Thymus (tissue), 11 donors: ENCODE results near the gene EIF3F. TPM values are rescaled to one million over a fixed set of nuclear protein-coding genes. Genes with fewer than 3 reads are reported as not detected.

Experiments used
- DNase-seq, 9 donors: peaks; one replicate each; pipeline ENCODE4 v3.0.0-alpha.2; 2013; ENCODE audit warnings: low spot score in 9 of 9, low read depth in 6 of 9, missing footprints in 1 of 9
- H3K27ac ChIP-seq, 2 donors: one replicate each; pipeline ENCODE4 v1.5.1; 2013; ENCODE audit warnings: control low read depth in 1 of 2, low read depth in 1 of 2, low read length in 1 of 2, mild to moderate bottlenecking in 1 of 2, moderate library complexity in 1 of 2
- H3K27me3 ChIP-seq, 2 donors: one replicate each; pipeline ENCODE4 v1.5.1; 2013; ENCODE audit warnings: low read length in 1 of 2; ENCODE audit not compliant: control insufficient read depth in 2 of 2, insufficient read depth in 1 of 2
- H3K36me3 ChIP-seq, 2 donors: one replicate each; pipeline ENCODE4 v1.5.1; 2013; ENCODE audit warnings: low read length in 1 of 2, mild to moderate bottlenecking in 1 of 2, moderate library complexity in 1 of 2; ENCODE audit not compliant: control insufficient read depth in 2 of 2, insufficient read depth in 2 of 2
- H3K4me1 ChIP-seq, 2 donors: one replicate each; pipeline ENCODE4 v1.5.1; 2013; ENCODE audit warnings: low read length in 2 of 2; ENCODE audit not compliant: control insufficient read depth in 2 of 2, insufficient read depth in 2 of 2
- H3K4me3 ChIP-seq, 2 donors: one replicate each; pipeline ENCODE4 v1.5.1; 2013; ENCODE audit warnings: low read length in 2 of 2, control low read depth in 1 of 2, mild to moderate bottlenecking in 1 of 2
- H3K9me3 ChIP-seq, 2 donors: one replicate each; pipeline ENCODE4 v1.5.1; 2013; ENCODE audit warnings: low read length in 1 of 2, mild to moderate bottlenecking in 1 of 2; ENCODE audit not compliant: control insufficient read depth in 2 of 2, insufficient read depth in 1 of 2
- WGBS: extraction: QIAGEN DNeasy Blood & Tissue Kit; methylation state at CpG from one replicate; pipeline ENCODE4 v1.1.7; 2013; 5-methylcytosine and 5-hydroxymethylcytosine counted together
- polyA plus RNA-seq: library from polyadenylated mRNA; stranded (reverse); fragments of 200-250 nt; gene quantifications from one replicate; pipeline ENCODE4 v1.2.3, GENCODE V29; 2013
- total RNA-seq: library from RNA; stranded (reverse); fragments of 120-200 nt; gene quantifications from one replicate; pipeline ENCODE4 v1.2.4, GENCODE V29; 2013
- donor health status: healthy.

The EIF3F gene
- total and polyA plus RNA-seq, 2 donors = 266 to 281 TPM

DNA sequence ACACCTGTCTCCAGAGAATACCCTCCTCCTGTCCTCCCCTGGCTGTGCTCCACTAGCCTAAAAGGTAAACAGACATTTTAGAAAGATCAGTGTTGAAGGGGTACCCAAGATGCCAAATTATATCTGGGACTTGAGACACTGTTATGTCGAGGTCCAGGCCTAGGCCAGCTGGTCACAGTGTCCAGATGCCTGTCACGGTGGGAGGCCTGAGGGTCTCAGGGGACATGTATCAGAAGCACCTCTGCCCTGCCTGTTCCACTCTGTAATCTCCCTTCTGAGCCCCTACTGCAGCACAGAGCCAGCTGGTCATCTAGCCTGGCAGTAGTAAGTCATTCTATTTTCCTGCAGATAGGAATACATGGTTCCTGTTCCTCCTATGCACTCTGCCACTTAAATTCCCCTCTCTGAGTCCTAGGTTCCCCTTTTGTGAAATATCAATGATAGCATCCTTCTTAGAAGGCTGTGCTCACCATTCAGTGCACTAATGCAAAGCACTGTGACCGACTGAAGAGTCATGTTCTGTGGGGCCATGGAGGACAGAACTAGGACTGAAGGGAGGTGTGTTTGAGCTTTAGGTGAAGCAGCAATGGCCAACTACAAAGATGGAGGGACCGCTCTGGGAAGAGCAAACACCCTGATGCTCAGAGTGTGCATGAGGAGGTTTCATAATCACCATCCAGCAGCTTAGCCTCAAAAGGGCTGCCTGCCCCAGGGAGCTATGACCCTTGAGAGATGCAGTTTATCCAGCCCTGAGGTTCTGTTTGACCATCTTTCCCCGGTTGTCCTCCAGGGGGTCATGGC, 49.1 kb downstream of the EIF3F start:
- Histone ChIP-seq H3K4me3 (no peak overlapping the region), H3K27me3 (peaks cover 0 to 17% of the 10 kb centered on the region in 2 donors), H3K27ac (peak overlapping the region in 1 of 2 donors; percentile 53), H3K36me3 (no peaks in the 10 kb centered on the region), H3K9me3 (no peaks in the 10 kb centered on the region), H3K4me1 (peaks cover 0 to 5% of the 10 kb centered on the region in 2 donors)
- no peak for DNase-seq
- 80% methylated on average over 5 of the region's 5 CpGs for WGBS

DNA sequence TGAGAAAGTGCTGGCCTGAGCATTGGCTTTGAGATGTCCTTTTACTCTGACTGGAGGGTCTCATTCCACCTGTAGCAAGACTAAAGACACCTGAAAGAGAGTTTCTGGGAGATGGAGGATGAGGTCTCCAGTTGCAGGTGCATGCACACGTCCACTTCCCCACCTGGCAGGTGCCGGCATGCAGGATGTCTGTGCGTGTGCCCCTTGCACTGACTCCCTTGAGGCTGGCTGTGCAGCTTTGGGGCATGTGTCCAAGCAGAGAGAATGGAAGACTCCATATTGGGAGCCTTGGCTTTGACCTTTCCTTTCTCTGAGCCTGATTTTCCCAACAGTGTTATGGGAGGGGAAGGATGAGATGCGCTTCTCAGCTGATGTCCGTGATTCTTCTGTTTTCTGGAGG, 49.8 kb downstream of the EIF3F start:
- peaks cover 0 to 5% of the 10 kb centered on the region in 2 donors for H3K4me1 ChIP-seq
- no peaks in the 10 kb centered on the region for H3K9me3 ChIP-seq
- H3K27ac ChIP-seq = no peak overlapping the region
- no peak overlapping the region for H3K4me3 ChIP-seq
- peaks cover 0 to 12% of the 10 kb centered on the region in 2 donors for H3K27me3 ChIP-seq
- WGBS = 92% methylated on average over 5 of the region's 5 CpGs
- DNase-seq = no peak
- H3K36me3 ChIP-seq = no peaks in the 10 kb centered on the region

DNA sequence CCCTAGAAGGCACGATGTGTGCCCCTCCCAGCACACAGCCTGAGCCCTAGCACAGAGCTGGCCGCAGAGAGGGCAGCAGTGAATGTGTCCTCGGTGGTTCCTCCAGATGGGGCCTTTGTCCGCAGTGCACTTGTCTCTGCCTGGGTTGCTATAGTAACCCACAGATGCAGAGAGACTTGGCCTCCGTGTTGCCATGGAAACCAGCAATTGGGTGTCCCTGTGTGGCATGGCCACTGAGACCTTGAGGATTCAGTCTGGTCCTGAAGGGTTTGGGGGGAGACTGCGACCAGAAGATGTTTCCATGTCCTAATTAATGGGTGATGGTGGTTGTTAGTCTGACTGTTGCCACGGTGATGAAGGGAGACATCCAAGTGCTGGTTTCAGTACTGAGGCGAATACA, 51.3 kb downstream of the EIF3F start:
- peaks cover 0 to 5% of the 10 kb centered on the region in 2 donors for H3K4me1 ChIP-seq
- DNase-seq = no peak
- H3K27me3 ChIP-seq = no peaks in the 10 kb centered on the region
- no peaks in the 10 kb centered on the region for H3K9me3 ChIP-seq
- no peaks in the 10 kb centered on the region for H3K36me3 ChIP-seq
- H3K4me3 ChIP-seq = no peak overlapping the region
- H3K27ac ChIP-seq = no peak overlapping the region
- 89% methylated on average over 8 of the region's 8 CpGs for WGBS

DNA sequence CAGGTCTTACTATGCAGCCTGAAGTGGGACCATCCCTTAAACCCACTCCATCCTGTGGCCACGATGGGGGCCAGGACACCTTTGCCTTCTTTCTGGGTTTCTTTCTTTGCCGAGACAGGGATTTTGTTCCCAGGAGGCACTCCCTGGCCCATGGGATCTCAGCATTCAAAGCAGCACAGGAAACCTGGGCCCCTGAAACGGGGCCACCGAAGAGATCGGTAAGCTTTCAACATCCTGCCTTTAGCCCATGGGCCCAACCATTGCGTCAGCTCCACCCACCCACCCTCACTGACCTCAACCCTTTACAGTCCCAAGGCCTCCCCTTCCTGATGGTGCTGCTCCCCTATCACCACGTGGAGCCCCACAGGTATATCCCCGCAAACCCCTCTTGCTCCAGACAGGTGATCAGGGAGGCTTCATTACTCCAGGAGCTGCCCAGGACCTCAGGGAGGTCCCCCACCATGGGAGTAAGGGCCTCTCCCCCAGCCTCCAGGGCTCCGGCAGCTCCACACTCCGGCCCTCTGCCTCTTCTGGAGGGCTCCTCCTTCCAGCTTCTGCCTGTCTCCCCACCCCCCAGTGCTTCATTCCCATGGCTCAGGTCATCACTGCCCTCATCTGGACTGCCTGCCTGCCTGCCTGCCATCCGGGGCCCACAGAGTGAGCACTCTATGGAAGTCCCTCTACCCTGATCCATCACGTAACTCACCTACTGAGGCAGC, 51.8 kb downstream of the EIF3F start:
- H3K9me3 ChIP-seq = no peaks in the 10 kb centered on the region
- H3K27ac ChIP-seq = no peak overlapping the region
- no peak overlapping the region for H3K4me3 ChIP-seq
- no peaks in the 10 kb centered on the region for H3K36me3 ChIP-seq
- peaks cover 0 to 5% of the 10 kb centered on the region in 2 donors for H3K4me1 ChIP-seq
- H3K27me3 ChIP-seq = no peaks in the 10 kb centered on the region
- no peak for DNase-seq
- 88% methylated on average over 12 of the region's 12 CpGs for WGBS

DNA sequence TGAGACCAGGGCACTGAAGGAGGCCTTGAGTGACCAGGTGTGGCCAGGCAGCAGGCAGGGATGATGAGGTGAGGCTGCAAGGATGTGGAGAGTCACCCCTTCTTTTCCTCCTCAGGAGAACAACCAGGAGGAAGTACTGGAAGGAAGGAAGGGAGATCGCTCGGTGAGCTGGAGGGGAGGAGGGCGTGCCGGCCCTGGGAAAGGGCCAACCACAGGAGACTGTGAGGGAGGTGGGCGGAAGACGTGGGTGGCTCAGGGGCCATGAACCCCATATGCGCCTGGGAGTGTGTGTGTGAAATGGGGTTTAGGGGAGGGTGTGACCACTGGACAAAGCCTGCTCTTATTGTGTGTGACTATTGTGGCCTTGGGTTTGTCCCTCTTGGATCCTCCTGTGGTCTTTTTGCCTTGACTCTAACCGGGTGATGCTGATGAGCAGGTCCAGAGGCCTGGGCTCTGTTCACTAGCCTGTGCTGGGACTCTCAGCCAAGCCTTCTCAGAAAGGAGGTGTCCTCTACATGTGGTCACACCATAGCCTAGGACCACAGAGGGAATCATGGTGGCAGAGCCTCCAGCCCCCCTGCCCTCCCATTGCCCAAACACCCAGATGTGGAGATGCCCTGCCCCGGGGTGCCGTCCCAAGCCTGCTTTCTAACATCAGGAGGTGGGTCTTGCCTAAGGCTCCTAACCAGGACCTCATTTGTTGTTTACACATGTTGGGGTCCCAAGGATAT, 52.6 kb downstream of the EIF3F start:
- WGBS = 90% methylated on average over 10 of the region's 10 CpGs
- Histone ChIP-seq H3K9me3 (no peaks in the 10 kb centered on the region), H3K4me1 (peaks cover 0 to 5% of the 10 kb centered on the region in 2 donors), H3K27me3 (no peaks in the 10 kb centered on the region), H3K4me3 (no peak overlapping the region), H3K36me3 (no peaks in the 10 kb centered on the region), H3K27ac (no peak overlapping the region)
- DNase-seq = no peak

DNA sequence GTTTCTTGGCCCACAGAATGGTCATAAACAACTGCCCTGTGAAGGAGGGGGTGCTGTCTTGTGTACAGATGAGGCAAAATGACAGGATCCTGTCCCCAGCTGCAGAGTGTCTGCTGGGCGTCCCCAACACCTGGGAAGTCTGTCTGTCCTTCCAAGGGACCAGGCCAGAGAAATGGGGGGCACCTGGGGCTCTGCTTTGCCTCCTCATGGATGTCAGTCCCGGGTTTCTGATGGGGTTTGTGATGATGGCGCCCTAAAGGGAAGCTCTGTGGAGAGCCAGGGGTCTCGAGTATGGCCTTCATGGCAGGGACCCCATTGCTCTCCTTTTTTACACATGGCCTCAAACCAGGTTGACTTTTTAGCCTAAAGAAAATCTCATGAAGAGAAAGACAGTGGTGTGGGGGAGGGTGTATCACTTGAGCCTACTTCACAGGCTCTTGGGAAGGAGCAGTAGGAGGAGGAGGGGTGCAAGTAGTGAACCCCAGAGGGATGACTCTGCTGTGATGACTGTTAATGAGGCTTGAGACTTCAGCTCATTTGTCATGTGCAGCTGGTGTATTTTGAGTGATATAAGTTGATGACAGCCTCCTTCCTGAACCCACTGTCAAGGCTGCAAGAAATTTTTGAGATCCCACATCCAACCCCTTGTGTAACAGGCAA, 53.3 kb downstream of the EIF3F start:
- H3K27me3 ChIP-seq = peaks cover 0 to 1% of the 10 kb centered on the region in 2 donors
- H3K27ac ChIP-seq = no peak overlapping the region
- no peaks in the 10 kb centered on the region for H3K9me3 ChIP-seq
- H3K4me1 ChIP-seq = peaks cover 0 to 5% of the 10 kb centered on the region in 2 donors
- H3K36me3 ChIP-seq = no peaks in the 10 kb centered on the region
- 90% methylated on average over 4 of the region's 4 CpGs for WGBS
- no peak overlapping the region for H3K4me3 ChIP-seq
- DNase-seq = no peak

DNA sequence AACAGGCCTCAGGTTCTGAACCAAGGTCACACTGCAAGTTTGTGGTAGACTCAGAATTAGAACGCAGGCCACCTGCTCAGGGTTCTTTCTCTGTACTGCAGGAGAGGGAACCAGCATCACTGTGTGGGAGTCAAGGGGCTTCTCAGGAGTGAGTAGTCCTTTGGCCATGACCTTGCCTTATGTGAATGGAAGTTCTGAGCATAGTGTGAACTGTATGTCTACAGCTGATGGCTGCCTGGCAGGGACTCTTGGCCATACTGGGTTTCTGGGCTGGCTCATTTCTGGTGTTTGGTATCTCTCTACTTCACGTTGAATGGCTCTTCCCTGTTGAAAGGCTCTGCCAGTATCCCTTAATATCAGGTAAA, 53.8 kb downstream of the EIF3F start:
- no peak overlapping the region for H3K4me3 ChIP-seq
- H3K27me3 ChIP-seq = peaks cover 0 to 2% of the 10 kb centered on the region in 2 donors
- H3K9me3 ChIP-seq = no peaks in the 10 kb centered on the region
- DNase-seq = no peak
- no peak overlapping the region for H3K27ac ChIP-seq
- 90% methylated on average over 2 of the region's 2 CpGs for WGBS
- H3K4me1 ChIP-seq = peaks cover 0 to 3% of the 10 kb centered on the region in 2 donors
- no peaks in the 10 kb centered on the region for H3K36me3 ChIP-seq

DNA sequence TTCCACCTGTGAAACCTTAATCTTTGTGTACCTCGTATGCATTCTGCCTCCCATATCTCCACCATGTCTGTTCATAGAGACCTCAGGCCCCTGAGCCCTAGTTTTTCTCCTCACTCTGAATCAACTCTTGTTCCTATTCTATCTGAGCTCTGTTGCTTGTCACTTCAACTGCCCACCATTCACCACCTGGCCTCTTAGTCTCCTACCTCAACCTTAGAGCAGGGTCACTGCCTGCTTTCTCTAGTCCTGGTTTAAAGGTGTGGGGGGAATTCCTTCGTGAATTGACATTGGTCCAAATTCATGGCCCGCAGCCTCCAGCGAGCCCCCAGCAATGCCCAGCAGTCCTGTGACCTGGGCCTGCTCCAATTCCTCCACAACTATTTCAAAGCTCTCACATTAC, 54.4 kb downstream of the EIF3F start:
- Histone ChIP-seq H3K9me3 (no peaks in the 10 kb centered on the region), H3K36me3 (no peaks in the 10 kb centered on the region), H3K27me3 (peaks cover 0 to 2% of the 10 kb centered on the region in 2 donors), H3K27ac (no peak overlapping the region), H3K4me3 (no peak overlapping the region), H3K4me1 (no peaks in the 10 kb centered on the region)
- WGBS = 96% methylated on average over 4 of the region's 4 CpGs
- no peak for DNase-seq
